ENCODE measurements around the gene HNRNPH3.

GRCh38 chr10:68288717-68289116 lies 43.1 kb upstream of the HNRNPH3 start:
- TF ChIP-seq MYC (IDR thresholded peaks at IDR 0.05; ENCODE audit: low read depth, low read length) (no peak), POLR2A (IDR thresholded peaks at IDR 0.05; ENCODE audit: extremely low read depth, insufficient read length) (no peak), CTCF (IDR thresholded peaks at IDR 0.05; ENCODE audit: low read depth, low read length) (no peak), MAX (IDR thresholded peaks at IDR 0.05; ENCODE audit: low read depth, low read length) (no peak)

All from NB4 (cell line).